T-helper 1 cell (primary cell): Measurements from ENCODE around the gene NBL1.
A peak's percentile ranks its signal among the peaks of the same experiment; 100 is the strongest.

Source experiments
- DNase-seq, 5 donors: peaks; one replicate each; pipeline ENCODE4 v3.0.0-alpha.2; 2012 to 2020

The NBL1 gene

GRCh38 chr1:19704247-19705113 is 60.4 kb downstream of the NBL1 start:
- DNase-seq, result peak in 4 of 5 donors; percentile 14 to 59 (median 38)

- DNase-seq, result no peak
Observed at GRCh38 chr1:19705464-19705863, 61.4 kb downstream of the NBL1 start.

GRCh38 chr1:19706136-19706535 is 62.0 kb downstream of the NBL1 start:
- no peak for DNase-seq
